Omental fat pad (tissue), 4 donors: Measurements from ENCODE around the gene CARMIL3. TPM values are rescaled to one million over a fixed set of nuclear protein-coding genes. Genes with fewer than 3 reads are reported as not detected.
"Not testable (repeated sequence)": the region's sequence is repeated elsewhere in the genome, so short reads cannot be mapped to it uniquely, and the experiment has no call there.

Experiments
- ATAC-seq: fragments of 150-250 bp; one replicate; pipeline ENCODE4 v1.9.1; 2016; ENCODE audit warnings: mild to moderate bottlenecking, moderate library complexity; ENCODE audit not compliant: low FRiP score
- DNase-seq: peaks from one replicate; pipeline ENCODE4 v3.0.0-alpha.2; 2019; ENCODE audit warnings: low spot score
- CTCF ChIP-seq, 3 donors: fragments of 450-650 bp; IDR thresholded peaks; one replicate each; pipeline ENCODE4 v1.5.1; 2016 to 2017; ENCODE audit warnings: antibody characterized with exemption in 3 of 3, mild to moderate bottlenecking in 3 of 3, moderate library complexity in 2 of 3
- total RNA-seq, 4 donors: library from RNA; depleted of rRNA; stranded (reverse); fragments of >200 nt; gene quantifications; one replicate each; pipeline ENCODE4 v1.1.0, GENCODE V29; 2016

Gene CARMIL3
- total RNA-seq = under 1 TPM; 0.06 to 0.72 (median 0.30) TPM

- no peak for TF ChIP-seq CTCF (IDR thresholded peaks at IDR 0.05)
- no peak for DNase-seq
- peak; percentile 82 for ATAC-seq
Measured at GRCh38 chr14:24051789-24052655, at the start of gene CARMIL3. Gene CARMIL3, plus strand, starts transcription at chr14:24052009. Its CDS starts 145 bp downstream, at chr14:24052154.

GRCh38 chr14:24006471-24006816 lies 45.4 kb upstream of the CARMIL3 start:
- ATAC-seq = peak; percentile 81
- not testable (repeated sequence) for DNase-seq

GRCh38 chr14:24006817-24007652 lies 44.8 kb upstream of the CARMIL3 start:
- DNase-seq = not testable (repeated sequence)
- peak; percentile 97 for ATAC-seq

GRCh38 chr14:24011051-24011450 lies 40.8 kb upstream of the CARMIL3 start:
- no peak for TF ChIP-seq CTCF (IDR thresholded peaks at IDR 0.05)
- no peak for DNase-seq
- ATAC-seq = no peak

DNA sequence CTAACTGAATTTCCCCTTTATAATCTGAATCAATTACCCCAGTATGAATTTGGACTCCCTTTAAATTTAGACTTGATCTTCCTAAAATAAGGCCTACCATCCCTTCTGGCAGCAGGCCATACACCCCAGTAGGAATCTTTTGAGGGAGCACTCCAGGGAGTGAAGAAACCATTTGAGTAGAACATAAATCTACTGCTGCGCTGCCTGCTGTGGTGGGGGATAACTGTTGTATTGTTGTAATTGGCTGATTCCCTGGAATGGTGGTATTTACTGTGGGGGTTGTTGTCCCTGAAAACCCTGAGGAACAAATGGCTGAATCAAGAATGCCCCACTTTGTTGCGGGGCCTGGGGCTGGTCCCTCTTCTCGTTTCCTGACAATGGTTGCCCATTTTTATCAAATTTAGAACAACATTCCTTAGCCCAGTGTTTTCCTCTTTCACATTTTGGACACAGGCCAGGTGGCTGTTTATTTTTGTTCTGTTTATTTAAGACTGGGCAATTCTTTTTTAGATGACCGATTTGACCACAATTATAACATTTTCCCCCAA lies 39.0 kb upstream of the CARMIL3 start:
- not testable (repeated sequence) for DNase-seq, ATAC-seq

- peak; percentile 91 for ATAC-seq
- TF ChIP-seq CTCF (IDR thresholded peaks at IDR 0.05) = peak in 2 of 3 donors; percentile 71 to 85
- DNase-seq = no peak
Measured at GRCh38 chr14:24013654-24014514, 37.9 kb upstream of the CARMIL3 start.

DNA sequence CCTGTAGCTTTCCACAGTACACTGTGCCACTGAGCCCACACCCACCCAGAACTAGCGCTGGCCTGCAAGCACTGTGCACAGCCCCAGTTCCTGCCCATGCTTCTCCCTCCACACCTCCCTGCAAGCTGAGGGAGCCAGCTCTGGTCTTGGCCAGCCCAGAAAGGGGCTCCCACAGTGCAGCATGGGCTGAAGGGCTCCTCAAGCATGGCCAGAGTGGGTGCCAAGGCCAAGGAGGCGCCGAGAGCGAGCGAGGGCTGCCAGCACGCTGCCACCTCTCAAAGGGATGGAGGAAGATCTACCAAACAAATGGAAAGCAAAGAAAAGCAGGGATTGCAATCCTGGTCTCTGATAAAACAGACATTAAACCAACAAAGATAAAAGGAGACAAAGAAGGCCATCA lies 36.1 kb upstream of the CARMIL3 start:
- ATAC-seq, DNase-seq: not testable (repeated sequence)

DNA sequence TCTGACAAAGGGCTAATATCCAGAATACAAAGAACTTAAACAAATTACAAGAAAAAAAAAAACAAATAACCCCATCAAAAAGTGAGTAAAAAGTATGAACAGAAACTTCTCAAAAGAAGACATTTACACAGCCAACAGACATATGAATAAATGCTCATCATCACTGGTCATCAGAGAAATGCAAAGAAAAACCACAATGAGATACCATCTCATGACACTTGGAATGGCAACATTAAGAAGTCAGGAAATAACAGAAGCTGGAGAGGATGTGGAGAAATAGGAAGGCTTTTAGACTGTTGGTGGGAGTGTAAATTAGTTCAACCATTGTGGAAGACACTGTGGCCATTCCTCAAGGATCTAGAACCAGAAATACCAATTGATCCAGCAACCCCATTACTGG lies 32.8 kb upstream of the CARMIL3 start:
- ATAC-seq, DNase-seq: not testable (repeated sequence)

- ATAC-seq = not testable (repeated sequence)
Measured at GRCh38 chr14:24019944-24020343, 31.9 kb upstream of the CARMIL3 start.

DNA sequence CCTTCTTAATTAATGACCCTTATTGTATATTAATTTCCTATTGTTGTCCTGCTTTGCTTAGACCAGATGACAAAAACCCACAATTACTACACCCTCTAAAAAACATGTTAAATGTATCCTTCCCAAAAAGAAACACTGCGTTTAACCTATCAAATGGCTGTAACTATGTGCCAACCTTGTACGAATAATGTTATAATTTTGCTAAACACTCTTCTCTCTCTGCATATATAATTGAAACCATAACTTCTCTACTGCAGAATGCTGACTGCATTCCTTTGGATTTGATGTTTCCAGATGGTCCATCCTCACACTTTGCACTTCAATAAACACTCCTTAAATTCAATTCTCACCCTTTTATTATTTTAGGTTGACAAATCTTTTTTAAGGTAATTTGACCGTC lies 31.3 kb upstream of the CARMIL3 start:
- DNase-seq, ATAC-seq: not testable (repeated sequence)

More at GRCh38 chr14:24019944-24020343, 31.9 kb upstream of the CARMIL3 start:
- DNase-seq = not testable (repeated sequence)

- ATAC-seq, DNase-seq: not testable (repeated sequence)
Measured at GRCh38 chr14:24024939-24025418, 26.8 kb upstream of the CARMIL3 start.

DNA sequence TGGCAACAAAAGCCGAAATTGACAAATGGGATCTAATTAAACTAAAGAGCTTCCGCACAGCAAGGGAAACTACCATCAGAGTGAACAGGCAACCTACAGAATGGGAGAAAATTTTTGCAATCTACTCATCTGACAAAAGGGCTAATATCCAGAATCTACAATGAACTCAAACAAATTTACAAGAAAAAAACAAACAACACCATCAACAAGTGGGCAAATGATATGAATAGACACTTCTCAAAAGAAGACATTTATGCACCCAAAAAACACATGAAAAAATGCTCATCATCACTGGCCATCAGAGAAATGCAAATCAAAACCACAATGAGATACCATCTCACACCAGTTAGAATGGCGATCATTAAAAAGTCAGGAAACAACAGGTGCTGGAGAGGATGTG lies 22.1 kb upstream of the CARMIL3 start:
- ATAC-seq, DNase-seq: not testable (repeated sequence)

GRCh38 chr14:24031331-24031730 lies 20.5 kb upstream of the CARMIL3 start:
- not testable (repeated sequence) for DNase-seq, ATAC-seq
